HG03521 (cell line): ENCODE measurements around the gene EXD3.

ENCODE experiments used
- ATAC-seq: cut with Tn5 transposase; IDR thresholded peaks from one replicate; pipeline ENCODE4 v1.9.1; 2021; ENCODE audit warnings: mild to moderate bottlenecking, moderate library complexity; ENCODE audit not compliant: unreplicated experiment

The EXD3 gene

GRCh38 chr9:137447722-137448601, 25.0 kb upstream of the EXD3 start:
- ATAC-seq = no peak

GRCh38 chr9:137446851-137447471, 24.0 kb upstream of the EXD3 start:
- no peak for ATAC-seq

- ATAC-seq = no peak
Observed at GRCh38 chr9:137445930-137446431, 23.0 kb upstream of the EXD3 start.

- ATAC-seq = peak; percentile 57
Observed at GRCh38 chr9:137445275-137445807, 22.4 kb upstream of the EXD3 start.

GRCh38 chr9:137444106-137444790, 21.3 kb upstream of the EXD3 start:
- no peak for ATAC-seq

- ATAC-seq = no peak
Observed at GRCh38 chr9:137441935-137442321, 19.0 kb upstream of the EXD3 start.

GRCh38 chr9:137441289-137441934, 18.4 kb upstream of the EXD3 start, which contains the start of gene ENTPD8:
Gene ENTPD8 (minus strand): TSS chr9:137441357. CDS start chr9:137438285, 3,072 bp downstream.
- ATAC-seq = no peak

- no peak for ATAC-seq
Observed at GRCh38 chr9:137439158-137439714, 16.3 kb upstream of the EXD3 start.

- no peak for ATAC-seq
Observed at GRCh38 chr9:137438591-137439157, 15.7 kb upstream of the EXD3 start.

- no peak for ATAC-seq
Observed at GRCh38 chr9:137437691-137438590, 15.0 kb upstream of the EXD3 start.

GRCh38 chr9:137436761-137437600, 14.0 kb upstream of the EXD3 start:
- no peak for ATAC-seq

- ATAC-seq = no peak
Observed at GRCh38 chr9:137435980-137436760, 13.2 kb upstream of the EXD3 start.

GRCh38 chr9:137435381-137435891, 12.5 kb upstream of the EXD3 start:
- ATAC-seq = no peak

GRCh38 chr9:137434498-137435380, 11.8 kb upstream of the EXD3 start:
- no peak for ATAC-seq

- ATAC-seq = no peak
Observed at GRCh38 chr9:137433916-137434431, 11.0 kb upstream of the EXD3 start.

GRCh38 chr9:137433349-137433915, 10.5 kb upstream of the EXD3 start:
- no peak for ATAC-seq
